K562 (cell line): ENCODE measurements around the gene UBR4. TPM values are rescaled to one million over a fixed set of nuclear protein-coding genes. Genes with fewer than 3 reads are reported as not detected.

Source experiments
- CXXC5 ChIP-seq: fragments of 250-450 bp; sonication (Bioruptor Pico); IDR thresholded peaks from 2 replicates; pipeline ENCODE4 v1.8.0; 2022; ENCODE audit warnings: inconsistent platforms, mild to moderate bottlenecking, moderate library complexity
- FOXM1 ChIP-seq, 2 experiments: fragments of 450-650 bp in 1 of 2; sonication (generic) in 1 of 2; formaldehyde crosslinking in 1 of 2; IDR thresholded peaks; 2 replicates each; pipeline versions ENCODE4 v1.6.1 to v1.9.0; 2017 to 2022; ENCODE audit warnings: low read depth in 2 of 2, mild to moderate bottlenecking in 2 of 2, missing genetic modification reagents in 1 of 2, moderate library complexity in 1 of 2
- FOXP4 ChIP-seq: sonication (generic); formaldehyde crosslinking; IDR thresholded peaks from 2 replicates; pipeline ENCODE4 v1.8.0; 2022; ENCODE audit warnings: mild to moderate bottlenecking, missing genetic modification reagents, borderline replicate concordance
- HEY1 ChIP-seq: fragments of 250-450 bp; sonication (Bioruptor Pico); IDR thresholded peaks from 2 replicates; pipeline ENCODE4 v1.5.0; 2020; ENCODE audit warnings: mild to moderate bottlenecking, moderate library complexity, borderline replicate concordance
- JUND ChIP-seq, 2 experiments: IDR thresholded peaks; 2 replicates in 1 of 2; 3 replicates in 1 of 2; pipeline ENCODE4 v1.6.1; 2011; ENCODE audit warnings: borderline replicate concordance in 2 of 2, low read depth in 2 of 2, low read length in 2 of 2, improper control_type of control experiment in 1 of 2, missing biosample characterization in 1 of 2, missing genetic modification characterization in 1 of 2, missing genetic modification reagents in 1 of 2
- KDM1A ChIP-seq, 2 experiments: fragments of 450-650 bp; IDR thresholded peaks; 2 replicates each; pipeline ENCODE4 v1.6.1; 2016; ENCODE audit warnings: mild to moderate bottlenecking in 2 of 2
- POLR2AphosphoS2 ChIP-seq: IDR thresholded peaks from 2 replicates; pipeline ENCODE4 v1.6.1; 2012; ENCODE audit warnings: low read length, improper control_type of control experiment
- RBBP5 ChIP-seq: fragments of 200-600 bp; sonication (generic); IDR thresholded peaks from 2 replicates; pipeline ENCODE4 v1.6.1; 2012; ENCODE audit warnings: borderline replicate concordance, mild to moderate bottlenecking, low read length, control low read depth, inconsistent platforms; ENCODE audit not compliant: insufficient read depth, poor library complexity, severe bottlenecking
- RBM15 ChIP-seq: fragments of 200-400 bp; formaldehyde crosslinking; IDR thresholded peaks from 2 replicates; pipeline ENCODE4 v1.6.1; 2018; ENCODE audit warnings: mild to moderate bottlenecking, low read length, moderate library complexity; ENCODE audit not compliant: insufficient read depth
- SMARCA5 ChIP-seq: fragments of 450-650 bp; IDR thresholded peaks from 2 replicates; pipeline ENCODE4 v1.6.1; 2016
- TEAD2 ChIP-seq: fragments of 450-650 bp; IDR thresholded peaks from 2 replicates; pipeline ENCODE4 v1.6.1; 2016; ENCODE audit warnings: missing genetic modification characterization, control low read depth, missing compliant biosample characterization
- ZBTB1 ChIP-seq: sonication (generic); formaldehyde crosslinking; IDR thresholded peaks from 2 replicates; pipeline ENCODE4 v1.8.1; 2023; ENCODE audit warnings: missing genetic modification reagents, low read depth, mild to moderate bottlenecking, borderline replicate concordance
- ZNF124 ChIP-seq: sonication (generic); formaldehyde crosslinking; IDR thresholded peaks from 2 replicates; pipeline ENCODE4 v1.8.1; 2022; ENCODE audit warnings: missing genetic modification reagents
- ZNF165 ChIP-seq: fragments of 250-450 bp; sonication (Bioruptor Pico); IDR thresholded peaks from 2 replicates; pipeline ENCODE4 v1.4.0; 2020; ENCODE audit warnings: borderline replicate concordance
- ZNF707 ChIP-seq: fragments of 250-450 bp; sonication (Bioruptor Pico); conservative IDR thresholded peaks from 2 replicates; pipeline ENCODE4 v1.8.0; 2022; ENCODE audit warnings: inconsistent platforms, mild to moderate bottlenecking, moderate library complexity
- ZNF778 ChIP-seq: fragments of 450-650 bp; formaldehyde crosslinking; IDR thresholded peaks from 2 replicates; pipeline ENCODE4 v1.4.0; 2020; ENCODE audit warnings: mild to moderate bottlenecking, moderate library complexity
- ZSCAN29 ChIP-seq: fragments of 450-650 bp; IDR thresholded peaks from 2 replicates; pipeline ENCODE4 v1.6.1; 2017
- polyA plus RNA-seq, 8 experiments: library from polyadenylated mRNA; depleted of rRNA in 4 of 8; stranded (reverse) in 5 of 8; unstranded in 3 of 8; fragments of >200 nt; fragmentation: Nextera tagmentation in 2 of 8; fragmentation: Illumina TruSeq in 1 of 8; extraction: Ambion mirVana in 2 of 8; extraction: Trizol in 1 of 8; gene quantifications; 2 replicates each; pipeline versions ENCODE4 v1.2.1 to v1.2.3, GENCODE V29; 2011 to 2014; ENCODE audit warnings: inconsistent platforms in 1 of 8, missing spikeins in 1 of 8
- total RNA-seq, 7 experiments: library from RNA; depleted of rRNA in 6 of 7; stranded (reverse); fragments of >200 nt in 6 of 7; fragmentation: Illumina TruSeq in 2 of 7; extraction: Trizol in 2 of 7; gene quantifications; 2 replicates each; pipeline versions ENCODE4 v1.2.1 to v1.2.3, GENCODE V29; 2011 to 2021; ENCODE audit warnings: low replicate concordance in 1 of 7
- TF ChIP-seq, protein P1 (sequence below): fragments of 450-650 bp; IDR thresholded peaks from 2 replicates; pipeline ENCODE4 v1.6.1; 2018; ENCODE audit not compliant: partially characterized antibody
- TF ChIP-seq, protein P2 (sequence below): sonication (generic); formaldehyde crosslinking; IDR thresholded peaks from 2 replicates; pipeline ENCODE4 v1.8.1; 2023; ENCODE audit warnings: mild to moderate bottlenecking, missing genetic modification reagents

UBR4 gene
- total and polyA plus RNA-seq, 9 of the 15 experiments (the other 6 are each of a cell fraction or from before 2014, with no cell fraction given), result 55.4 to 277 (median 123) TPM

DNA sequence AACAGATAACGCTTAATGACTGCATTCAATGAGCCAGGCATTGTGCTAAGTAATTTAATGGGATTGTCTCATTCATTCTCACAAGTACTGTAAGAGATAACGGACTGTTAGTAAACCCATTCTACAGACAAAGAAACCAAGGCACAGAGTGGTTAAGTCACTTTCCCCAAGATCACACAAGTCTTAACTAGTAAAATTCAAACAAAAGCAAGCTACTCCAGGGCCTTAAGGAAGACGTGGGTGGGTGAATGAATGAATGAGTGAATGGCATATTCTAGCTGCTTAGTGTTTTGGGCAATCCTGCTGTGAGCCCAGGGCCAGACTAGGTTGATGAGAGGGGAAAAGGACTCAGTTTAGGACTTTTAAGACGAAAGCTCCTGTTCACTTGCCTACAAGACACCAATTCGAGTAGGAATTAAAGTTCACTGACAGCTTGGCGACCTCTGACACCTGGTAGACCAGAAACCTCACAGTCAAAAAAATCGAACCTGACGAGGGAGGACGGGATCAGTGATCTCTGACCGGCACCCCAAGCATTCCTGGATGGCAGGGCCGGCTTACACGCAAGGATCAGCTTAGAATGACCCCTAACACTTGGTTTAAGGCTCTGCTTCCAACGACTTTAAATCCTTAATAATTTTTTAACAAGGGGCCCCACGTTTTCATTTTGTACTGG is 40.7 kb upstream of the UBR4 start (continued):
- TF ChIP-seq ZNF778 (CRISPR knock-in tag) (no peak), ZNF124 (CRISPR knock-in tag) (no peak), TEAD2 (tag) (no peak), KDM1A (IDR thresholded peaks at IDR 0.05) (peak; percentile 77 to 86), FOXM1 (IDR thresholded peaks at IDR 0.05; ENCODE audit: low read depth) (no peak), FOXM1 (CRISPR knock-in tag; IDR thresholded peaks at IDR 0.05; ENCODE audit: low read depth) (no peak), ZBTB1 (peak; percentile 52; the same call in 1 of the 2 replicates), ZNF165 (CRISPR knock-in tag) (no peak), FOXP4 (peak; percentile 9; the same call in 1 of the 2 replicates), CXXC5 (CRISPR knock-in tag) (no peak), POLR2AphosphoS2 (no peak), SMARCA5 (peak; percentile 75), ZNF707 (CRISPR knock-in tag) (no peak), RBM15 (no peak), HEY1 (CRISPR knock-in tag) (no peak), JUND (IDR thresholded peaks at IDR 0.05; ENCODE audit: borderline replicate concordance, low read depth, low read length) (no peak), JUND (tag; IDR thresholded peaks at IDR 0.05; ENCODE audit: borderline replicate concordance, low read depth, low read length) (no peak), RBBP5 (no peak), ZSCAN29 (no peak)
- TF ChIP-seq, protein P1, sequence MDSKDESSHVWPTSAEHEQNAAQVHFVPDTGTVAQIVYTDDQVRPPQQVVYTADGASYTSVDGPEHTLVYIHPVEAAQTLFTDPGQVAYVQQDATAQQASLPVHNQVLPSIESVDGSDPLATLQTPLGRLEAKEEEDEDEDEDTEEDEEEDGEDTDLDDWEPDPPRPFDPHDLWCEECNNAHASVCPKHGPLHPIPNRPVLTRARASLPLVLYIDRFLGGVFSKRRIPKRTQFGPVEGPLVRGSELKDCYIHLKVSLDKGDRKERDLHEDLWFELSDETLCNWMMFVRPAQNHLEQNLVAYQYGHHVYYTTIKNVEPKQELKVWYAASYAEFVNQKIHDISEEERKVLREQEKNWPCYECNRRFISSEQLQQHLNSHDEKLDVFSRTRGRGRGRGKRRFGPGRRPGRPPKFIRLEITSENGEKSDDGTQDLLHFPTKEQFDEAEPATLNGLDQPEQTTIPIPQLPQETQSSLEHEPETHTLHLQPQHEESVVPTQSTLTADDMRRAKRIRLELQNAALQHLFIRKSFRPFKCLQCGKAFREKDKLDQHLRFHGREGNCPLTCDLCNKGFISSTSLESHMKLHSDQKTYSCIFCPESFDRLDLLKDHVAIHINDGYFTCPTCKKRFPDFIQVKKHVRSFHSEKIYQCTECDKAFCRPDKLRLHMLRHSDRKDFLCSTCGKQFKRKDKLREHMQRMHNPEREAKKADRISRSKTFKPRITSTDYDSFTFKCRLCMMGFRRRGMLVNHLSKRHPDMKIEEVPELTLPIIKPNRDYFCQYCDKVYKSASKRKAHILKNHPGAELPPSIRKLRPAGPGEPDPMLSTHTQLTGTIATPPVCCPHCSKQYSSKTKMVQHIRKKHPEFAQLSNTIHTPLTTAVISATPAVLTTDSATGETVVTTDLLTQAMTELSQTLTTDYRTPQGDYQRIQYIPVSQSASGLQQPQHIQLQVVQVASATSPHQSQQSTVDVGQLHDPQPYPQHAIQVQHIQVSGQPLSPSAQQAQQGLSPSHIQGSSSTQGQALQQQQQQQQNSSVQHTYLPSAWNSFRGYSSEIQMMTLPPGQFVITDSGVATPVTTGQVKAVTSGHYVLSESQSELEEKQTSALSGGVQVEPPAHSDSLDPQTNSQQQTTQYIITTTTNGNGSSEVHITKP, result no peak
- TF ChIP-seq, protein P2, sequence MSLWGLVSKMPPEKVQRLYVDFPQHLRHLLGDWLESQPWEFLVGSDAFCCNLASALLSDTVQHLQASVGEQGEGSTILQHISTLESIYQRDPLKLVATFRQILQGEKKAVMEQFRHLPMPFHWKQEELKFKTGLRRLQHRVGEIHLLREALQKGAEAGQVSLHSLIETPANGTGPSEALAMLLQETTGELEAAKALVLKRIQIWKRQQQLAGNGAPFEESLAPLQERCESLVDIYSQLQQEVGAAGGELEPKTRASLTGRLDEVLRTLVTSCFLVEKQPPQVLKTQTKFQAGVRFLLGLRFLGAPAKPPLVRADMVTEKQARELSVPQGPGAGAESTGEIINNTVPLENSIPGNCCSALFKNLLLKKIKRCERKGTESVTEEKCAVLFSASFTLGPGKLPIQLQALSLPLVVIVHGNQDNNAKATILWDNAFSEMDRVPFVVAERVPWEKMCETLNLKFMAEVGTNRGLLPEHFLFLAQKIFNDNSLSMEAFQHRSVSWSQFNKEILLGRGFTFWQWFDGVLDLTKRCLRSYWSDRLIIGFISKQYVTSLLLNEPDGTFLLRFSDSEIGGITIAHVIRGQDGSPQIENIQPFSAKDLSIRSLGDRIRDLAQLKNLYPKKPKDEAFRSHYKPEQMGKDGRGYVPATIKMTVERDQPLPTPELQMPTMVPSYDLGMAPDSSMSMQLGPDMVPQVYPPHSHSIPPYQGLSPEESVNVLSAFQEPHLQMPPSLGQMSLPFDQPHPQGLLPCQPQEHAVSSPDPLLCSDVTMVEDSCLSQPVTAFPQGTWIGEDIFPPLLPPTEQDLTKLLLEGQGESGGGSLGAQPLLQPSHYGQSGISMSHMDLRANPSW, result no peak
